Measurements from ENCODE around the gene FHOD3. TPM values are rescaled to one million over a fixed set of nuclear protein-coding genes. Genes with fewer than 3 reads are reported as not detected.

FHOD3 gene
- total and polyA plus RNA-seq, 2 of the 8 experiments (the other 6 are each of a cell fraction or from before 2014, with no cell fraction given): 9.7 to 10.5 TPM

DNA sequence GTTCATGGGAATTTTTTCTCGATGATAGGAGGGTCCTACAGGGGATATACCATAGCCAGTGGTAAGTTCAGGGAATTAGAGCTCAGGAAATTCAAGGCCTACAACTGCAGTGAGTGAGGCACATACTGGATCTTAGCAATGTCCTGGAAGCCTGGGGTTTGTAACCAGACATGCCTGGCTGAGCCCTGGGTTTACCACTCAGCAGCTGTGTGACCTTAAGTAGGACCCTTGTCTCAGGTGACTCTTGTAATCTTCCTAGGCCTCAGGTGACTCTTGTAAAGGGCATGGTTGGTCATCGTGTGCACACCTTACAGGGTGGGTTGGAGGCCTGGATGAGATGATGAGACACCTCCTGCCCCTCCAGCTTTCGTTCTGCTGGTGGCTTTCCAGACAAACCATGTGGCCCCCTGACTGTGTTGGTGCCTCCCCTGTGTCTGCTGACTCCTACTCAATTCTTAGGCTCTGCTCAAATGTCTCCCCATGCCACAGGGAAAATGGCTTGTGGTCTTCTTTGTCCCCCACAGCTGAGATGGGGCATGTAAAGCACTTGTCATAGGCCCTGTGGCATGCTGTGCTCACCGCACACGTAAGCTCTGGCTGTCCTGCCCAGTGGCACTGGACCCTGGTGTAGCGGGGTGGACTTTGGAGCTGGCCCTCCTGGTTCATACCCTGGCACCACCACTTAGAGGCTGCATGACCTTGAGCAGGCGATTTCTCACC, 94.1 kb downstream of the FHOD3 start:
- no peak overlapping the region for H3K4me3 ChIP-seq (ENCODE audit: extremely low read depth in 1 of 4, insufficient read depth in 2 of 4, low read depth in 3 of 4, low read length in 4 of 4)
- no peak overlapping the region for H3K23ac ChIP-seq (ENCODE audit: insufficient read length)
- no peak overlapping the region for H2BK20ac ChIP-seq (ENCODE audit: low read length)
- no peak overlapping the region for H2AFZ ChIP-seq (ENCODE audit: low read length)
- WGBS, 2 experiments (ENCODE audit: extremely low coverage in 1 of 2, insufficient coverage in 1 of 2, insufficient read length in 1 of 2, insufficient replicate concordance in 2 of 2, low coverage in 1 of 2, low lambda C conversion rate in 2 of 2, missing lambda C conversion rate in 1 of 2): 90% methylated on average over 7 of the region's 7 CpGs; no CpG with 5 or more reads in 1 of the 2 experiments
- H2BK15ac ChIP-seq (ENCODE audit: low read length): no peak overlapping the region
- H3K79me2 ChIP-seq (ENCODE audit: control insufficient read depth in 1 of 2, insufficient read depth in 2 of 2, low read length in 2 of 2): no peaks in the 10 kb centered on the region
- H3K18ac ChIP-seq (ENCODE audit: extremely low read depth, low read length): no peak overlapping the region
- no peak overlapping the region for H2BK120ac ChIP-seq (replicated peaks; ENCODE audit: low read depth, low read length)
- H3K4ac ChIP-seq (replicated peaks; ENCODE audit: insufficient read length, low read depth, low read length): no peak overlapping the region
- no peak overlapping the region for H2AK5ac ChIP-seq (ENCODE audit: low read depth, low read length)
- no peak overlapping the region for H3K27ac ChIP-seq (ENCODE audit: low read depth, low read length)
- no peak overlapping the region for H2BK12ac ChIP-seq (ENCODE audit: low read depth, low read length)
- TF ChIP-seq YY1 (IDR thresholded peaks at IDR 0.05; ENCODE audit: low read depth, low read length): no peak
- TF ChIP-seq, protein P1, sequence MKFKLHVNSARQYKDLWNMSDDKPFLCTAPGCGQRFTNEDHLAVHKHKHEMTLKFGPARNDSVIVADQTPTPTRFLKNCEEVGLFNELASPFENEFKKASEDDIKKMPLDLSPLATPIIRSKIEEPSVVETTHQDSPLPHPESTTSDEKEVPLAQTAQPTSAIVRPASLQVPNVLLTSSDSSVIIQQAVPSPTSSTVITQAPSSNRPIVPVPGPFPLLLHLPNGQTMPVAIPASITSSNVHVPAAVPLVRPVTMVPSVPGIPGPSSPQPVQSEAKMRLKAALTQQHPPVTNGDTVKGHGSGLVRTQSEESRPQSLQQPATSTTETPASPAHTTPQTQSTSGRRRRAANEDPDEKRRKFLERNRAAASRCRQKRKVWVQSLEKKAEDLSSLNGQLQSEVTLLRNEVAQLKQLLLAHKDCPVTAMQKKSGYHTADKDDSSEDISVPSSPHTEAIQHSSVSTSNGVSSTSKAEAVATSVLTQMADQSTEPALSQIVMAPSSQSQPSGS (IDR thresholded peaks at IDR 0.05; ENCODE audit: low read length): no peak
- no peak for TF ChIP-seq HDAC2 (IDR thresholded peaks at IDR 0.05; ENCODE audit: borderline replicate concordance in 1 of 2, low read depth in 2 of 2, low read length in 2 of 2)
- no peak for TF ChIP-seq CHD2 (IDR thresholded peaks at IDR 0.05; ENCODE audit: low read length)
- no peak for TF ChIP-seq GTF2F1 (IDR thresholded peaks at IDR 0.05; ENCODE audit: borderline replicate concordance, low read depth, low read length)
- TF ChIP-seq, protein P2, sequence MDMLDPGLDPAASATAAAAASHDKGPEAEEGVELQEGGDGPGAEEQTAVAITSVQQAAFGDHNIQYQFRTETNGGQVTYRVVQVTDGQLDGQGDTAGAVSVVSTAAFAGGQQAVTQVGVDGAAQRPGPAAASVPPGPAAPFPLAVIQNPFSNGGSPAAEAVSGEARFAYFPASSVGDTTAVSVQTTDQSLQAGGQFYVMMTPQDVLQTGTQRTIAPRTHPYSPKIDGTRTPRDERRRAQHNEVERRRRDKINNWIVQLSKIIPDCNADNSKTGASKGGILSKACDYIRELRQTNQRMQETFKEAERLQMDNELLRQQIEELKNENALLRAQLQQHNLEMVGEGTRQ (IDR thresholded peaks at IDR 0.05; ENCODE audit: low read length): no peak
- TF ChIP-seq SP4 (IDR thresholded peaks at IDR 0.05; ENCODE audit: low read length): no peak
- no peak for TF ChIP-seq ASH2L (IDR thresholded peaks at IDR 0.05; ENCODE audit: low read length)
- TF ChIP-seq CHD1 (IDR thresholded peaks at IDR 0.05; ENCODE audit: low read depth, low read length): no peak
- TF ChIP-seq BRCA1 (IDR thresholded peaks at IDR 0.05; ENCODE audit: low read depth, low read length): no peak
- no peak overlapping the region for H3K14ac ChIP-seq (ENCODE audit: insufficient read length)
- CTCF ChIA-PET (ENCODE audit: partially characterized antibody): interaction anchor here (0.8 to 2.1 kb wide), 4 partner anchors 11 to 297 kb away, joined by 3 to 11 read pairs (median 4); no protein-coding TSS in a partner anchor
- no peaks in the 10 kb centered on the region for H3K27me3 ChIP-seq (replicated peaks in 1 of 4; ENCODE audit: control insufficient read depth in 3 of 4, extremely low read depth in 1 of 4, insufficient read depth in 3 of 4, low read length in 3 of 4)
- POLR2A ChIA-PET (ENCODE audit: partially characterized antibody): no interaction called here
- FAIRE-seq: no peak
- no peak overlapping the region for H4K5ac ChIP-seq (ENCODE audit: insufficient read length, low read depth, low read length)
- no peak overlapping the region for H4K91ac ChIP-seq (replicated peaks; ENCODE audit: insufficient read length, low read length)
- no peaks in the 10 kb centered on the region for H3K36me3 ChIP-seq (ENCODE audit: control insufficient read depth in 2 of 4, insufficient read depth in 4 of 4, low read length in 3 of 4)
- H3K4me2 ChIP-seq (ENCODE audit: insufficient read depth in 1 of 2, low read depth in 2 of 2, low read length in 2 of 2): no peak overlapping the region
- H3K9me3 ChIP-seq (ENCODE audit: insufficient read depth in 2 of 2, low read depth in 1 of 2, low read length in 1 of 2): peaks cover 2 to 6% of the 10 kb centered on the region in 2 experiments; a peak in 2 of 4 replicates
- H2BK5ac ChIP-seq (ENCODE audit: low read depth, low read length): no peak overlapping the region
- peaks cover 0 to 4% (median 0%) of the 10 kb centered on the region in 4 experiments; a peak in 2 of 7 replicates for H3K4me1 ChIP-seq (replicated peaks in 1 of 4; ENCODE audit: control insufficient read depth in 3 of 4, insufficient read depth in 4 of 4, low read length in 3 of 4)
- H4K20me1 ChIP-seq (replicated peaks in 1 of 2; ENCODE audit: control insufficient read depth in 1 of 2, insufficient read depth in 2 of 2, low read length in 2 of 2): no peaks in the 10 kb centered on the region
- H3K23me2 ChIP-seq (ENCODE audit: low read depth, low read length): no peaks in the 10 kb centered on the region
- peak in 1 of 2 experiments; percentile 29 for DNase-seq (ENCODE audit: low read depth in 1 of 2, low spot score in 2 of 2)
- H3K56ac ChIP-seq (replicated peaks; ENCODE audit: insufficient read length, low read depth, low read length): no peak overlapping the region
- H3K79me1 ChIP-seq (ENCODE audit: low read depth, low read length): no peaks in the 10 kb centered on the region
- no peak overlapping the region for H3K9ac ChIP-seq (replicated peaks in 1 of 4; ENCODE audit: extremely low read depth in 1 of 4, low read depth in 3 of 4, low read length in 3 of 4)
- H4K8ac ChIP-seq (ENCODE audit: extremely low read depth, insufficient read depth, low read length): no peak overlapping the region; the same call in 1 of the 2 replicates
